GM12874 (cell line): Measurements from ENCODE around the gene SLC25A21.
A peak's percentile ranks its signal among the peaks of the same experiment; 100 is the strongest.

Source experiments
- CTCF ChIP-seq: IDR thresholded peaks from 2 replicates; pipeline ENCODE4 v1.5.1; 2011; ENCODE audit warnings: low read depth, mild to moderate bottlenecking, control low read depth, low read length, moderate library complexity; ENCODE audit not compliant: insufficient read depth

Gene SLC25A21

GRCh38 chr14:37153005-37153404 is 19.4 kb downstream of the SLC25A21 start:
- TF ChIP-seq CTCF = no peak

GRCh38 chr14:37150414-37150813 is 22.0 kb downstream of the SLC25A21 start:
- TF ChIP-seq CTCF = peak; percentile 42; the same call in 1 of the 2 replicates

GRCh38 chr14:37147310-37147880 is 25.0 kb downstream of the SLC25A21 start:
- TF ChIP-seq CTCF = no peak

GRCh38 chr14:37145395-37145794 is 27.0 kb downstream of the SLC25A21 start:
- TF ChIP-seq CTCF = no peak

- no peak for TF ChIP-seq CTCF
Measured at GRCh38 chr14:37144729-37145363, 27.6 kb downstream of the SLC25A21 start.

- no peak for TF ChIP-seq CTCF
Measured at GRCh38 chr14:37143475-37143874, 28.9 kb downstream of the SLC25A21 start.

GRCh38 chr14:37142835-37143401 is 29.5 kb downstream of the SLC25A21 start:
- no peak for TF ChIP-seq CTCF
